Osteocyte (in vitro differentiated cells): Measurements from ENCODE around the gene CAPG. TPM values are rescaled to one million over a fixed set of nuclear protein-coding genes. Genes with fewer than 3 reads are reported as not detected.

ENCODE experiments used
- DNase-seq: peaks from one replicate; pipeline ENCODE4 v3.0.0; 2021; ENCODE audit warnings: mixed read lengths; ENCODE audit not compliant: unreplicated experiment; ENCODE audit errors: extremely low spot score
- H3K27ac Mint-ChIP-seq: one replicate; pipeline ENCODE4 v1.8.0; 2021; ENCODE audit warnings: mild to moderate bottlenecking, mixed read lengths; ENCODE audit not compliant: unreplicated experiment
- H3K27me3 Mint-ChIP-seq: one replicate; pipeline ENCODE4 v1.8.0; 2021; ENCODE audit warnings: mixed read lengths; ENCODE audit not compliant: unreplicated experiment
- H3K36me3 Mint-ChIP-seq: one replicate; pipeline ENCODE4 v1.8.0; 2021; ENCODE audit warnings: mixed read lengths; ENCODE audit not compliant: unreplicated experiment
- H3K4me1 Mint-ChIP-seq: one replicate; pipeline ENCODE4 v1.8.0; 2021; ENCODE audit warnings: mixed read lengths; ENCODE audit not compliant: unreplicated experiment
- H3K4me3 Mint-ChIP-seq: one replicate; pipeline ENCODE4 v1.8.0; 2021; ENCODE audit warnings: mild to moderate bottlenecking, moderate library complexity, mixed read lengths; ENCODE audit not compliant: unreplicated experiment
- H3K9me3 Mint-ChIP-seq: one replicate; pipeline ENCODE4 v1.8.0; 2021; ENCODE audit warnings: mixed read lengths; ENCODE audit not compliant: unreplicated experiment
- CTCF ChIP-seq: fragments of 200-600 bp; sonication (generic); IDR thresholded peaks from 2 replicates; pipeline ENCODE4 v1.5.0; 2021; ENCODE audit warnings: antibody characterized with exemption, mild to moderate bottlenecking, moderate library complexity
- total RNA-seq: library from RNA; stranded (reverse); gene quantifications from 2 replicates; pipeline ENCODE4 v1.2.1, GENCODE V29; 2021

CAPG gene
- total RNA-seq, 1 donor from 2014 or later = 32.8 TPM

GRCh38 chr2:85455552-85456090, 45.5 kb upstream of the CAPG start:
- Mint-ChIP-seq H3K4me1 (no peaks in the 10 kb centered on the region), H3K27me3 (no peaks in the 10 kb centered on the region), H3K36me3 (no peaks in the 10 kb centered on the region), H3K9me3 (no peaks in the 10 kb centered on the region), H3K4me3 (no peak overlapping the region), H3K27ac (no peak overlapping the region)
- TF ChIP-seq CTCF = no peak
- DNase-seq = no peak

GRCh38 chr2:85453571-85453970, 43.4 kb upstream of the CAPG start:
- peaks cover 6% of the 10 kb centered on the region for H3K4me1 Mint-ChIP-seq
- H3K27ac Mint-ChIP-seq = no peak overlapping the region
- no peak for TF ChIP-seq CTCF
- no peaks in the 10 kb centered on the region for H3K27me3 Mint-ChIP-seq
- DNase-seq = no peak
- no peak overlapping the region for H3K4me3 Mint-ChIP-seq
- H3K9me3 Mint-ChIP-seq = no peaks in the 10 kb centered on the region
- H3K36me3 Mint-ChIP-seq = no peaks in the 10 kb centered on the region

GRCh38 chr2:85452237-85452636, 42.1 kb upstream of the CAPG start:
- DNase-seq = no peak

GRCh38 chr2:85449214-85449588, 39.0 kb upstream of the CAPG start:
- Mint-ChIP-seq H3K9me3 (no peaks in the 10 kb centered on the region), H3K4me3 (no peak overlapping the region), H3K27me3 (no peaks in the 10 kb centered on the region), H3K4me1 (peaks cover 28% of the 10 kb centered on the region), H3K27ac (no peak overlapping the region), H3K36me3 (no peaks in the 10 kb centered on the region)
- DNase-seq = no peak
- TF ChIP-seq CTCF = no peak

More at GRCh38 chr2:85452237-85452636, 42.1 kb upstream of the CAPG start:
- no peaks in the 10 kb centered on the region for H3K27me3 Mint-ChIP-seq
- TF ChIP-seq CTCF = no peak
- H3K9me3 Mint-ChIP-seq = no peaks in the 10 kb centered on the region
- no peaks in the 10 kb centered on the region for H3K36me3 Mint-ChIP-seq
- H3K4me3 Mint-ChIP-seq = no peak overlapping the region
- peaks cover 6% of the 10 kb centered on the region for H3K4me1 Mint-ChIP-seq
- H3K27ac Mint-ChIP-seq = no peak overlapping the region

GRCh38 chr2:85448461-85449213, 38.5 kb upstream of the CAPG start:
- no peak overlapping the region for H3K4me3 Mint-ChIP-seq
- H3K27me3 Mint-ChIP-seq = no peaks in the 10 kb centered on the region
- peaks cover 28% of the 10 kb centered on the region for H3K4me1 Mint-ChIP-seq
- no peak for TF ChIP-seq CTCF
- H3K9me3 Mint-ChIP-seq = no peaks in the 10 kb centered on the region
- no peak for DNase-seq
- no peak overlapping the region for H3K27ac Mint-ChIP-seq
- H3K36me3 Mint-ChIP-seq = no peaks in the 10 kb centered on the region
